Kidney epithelial cell (primary cell): ENCODE measurements around the gene SAXO2. TPM values are rescaled to one million over a fixed set of nuclear protein-coding genes. Genes with fewer than 3 reads are reported as not detected.
"Not testable (repeated sequence)": the region's sequence is repeated elsewhere in the genome, so short reads cannot be mapped to it uniquely, and the experiment has no call there.

Source experiments
- DNase-seq: peaks from one replicate; pipeline ENCODE4 v3.0.0-alpha.2; 2010; ENCODE audit warnings: low read depth
- H3K27me3 ChIP-seq: 2 replicates; pipeline ENCODE4 v1.6.0; 2011; ENCODE audit warnings: low read length; ENCODE audit not compliant: control insufficient read depth, insufficient read depth
- H3K36me3 ChIP-seq: 2 replicates; pipeline ENCODE4 v1.5.1; 2011; ENCODE audit warnings: low read length; ENCODE audit not compliant: control insufficient read depth, insufficient read depth
- H3K4me3 ChIP-seq: 2 replicates; pipeline ENCODE4 v1.5.1; 2011; ENCODE audit warnings: low read depth, mild to moderate bottlenecking, control low read depth, low read length
- CTCF ChIP-seq: IDR thresholded peaks from 2 replicates; pipeline ENCODE4 v1.5.1; 2011; ENCODE audit warnings: mild to moderate bottlenecking, moderate library complexity, low read length, control low read depth, inconsistent platforms; ENCODE audit not compliant: insufficient read depth, poor library complexity, severe bottlenecking
- total RNA-seq: library from RNA; depleted of rRNA; stranded (reverse); fragments of >200 nt; gene quantifications from 2 replicates; pipeline ENCODE4 v1.2.3, GENCODE V29; 2015

SAXO2 gene
- total RNA-seq, 1 donor from 2014 or later = 0.79 TPM

DNA sequence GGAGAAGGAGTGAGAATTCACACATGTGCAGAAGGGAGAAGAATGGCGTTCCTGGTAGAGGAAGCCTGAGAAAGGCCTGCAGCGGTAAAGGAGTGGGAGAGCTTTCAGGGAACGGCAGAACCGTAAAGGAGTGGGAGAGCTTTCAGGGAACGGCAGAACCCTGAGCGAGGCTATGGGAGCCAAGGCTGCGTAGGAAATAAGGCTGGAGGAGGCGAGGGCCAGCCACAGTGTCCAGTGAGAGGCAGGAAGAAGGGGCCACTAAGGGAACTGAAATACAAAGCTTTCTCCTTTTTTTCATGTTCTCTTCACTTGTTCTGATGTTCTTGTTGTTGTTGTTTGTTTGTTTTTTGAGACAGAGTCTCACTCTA lies 45.1 kb downstream of the SAXO2 start:
- no peaks in the 10 kb centered on the region for H3K27me3 ChIP-seq
- no peak overlapping the region for H3K4me3 ChIP-seq
- no peak for DNase-seq
- no peak for TF ChIP-seq CTCF
- H3K36me3 ChIP-seq = no peaks in the 10 kb centered on the region

GRCh38 chr15:82309802-82310201 lies 47.2 kb downstream of the SAXO2 start:
- no peak overlapping the region for H3K4me3 ChIP-seq
- H3K36me3 ChIP-seq = no peaks in the 10 kb centered on the region
- no peaks in the 10 kb centered on the region for H3K27me3 ChIP-seq
- no peak for DNase-seq
- no peak for TF ChIP-seq CTCF

DNA sequence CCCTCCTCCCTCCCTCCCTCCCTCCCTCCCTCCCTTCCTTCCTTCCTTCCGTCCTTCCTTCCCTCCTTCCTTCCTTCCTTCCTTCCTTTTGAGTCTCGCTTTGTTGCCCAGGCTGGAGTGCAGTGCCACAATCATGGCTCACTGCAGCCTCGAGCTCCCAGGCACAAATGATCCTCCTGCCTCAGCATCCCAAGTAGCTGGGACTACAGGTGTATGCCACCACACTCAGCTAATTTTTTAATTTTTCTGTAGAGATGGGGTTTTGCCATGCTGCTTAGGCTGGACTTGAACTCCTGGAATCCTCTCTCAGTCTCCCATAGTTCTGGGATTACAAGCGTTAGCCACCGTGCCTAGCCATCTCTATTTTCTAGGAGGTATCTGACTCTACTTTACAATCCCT lies 48.7 kb downstream of the SAXO2 start:
- not testable (repeated sequence) for H3K27me3 ChIP-seq, H3K36me3 ChIP-seq, DNase-seq, H3K4me3 ChIP-seq

DNA sequence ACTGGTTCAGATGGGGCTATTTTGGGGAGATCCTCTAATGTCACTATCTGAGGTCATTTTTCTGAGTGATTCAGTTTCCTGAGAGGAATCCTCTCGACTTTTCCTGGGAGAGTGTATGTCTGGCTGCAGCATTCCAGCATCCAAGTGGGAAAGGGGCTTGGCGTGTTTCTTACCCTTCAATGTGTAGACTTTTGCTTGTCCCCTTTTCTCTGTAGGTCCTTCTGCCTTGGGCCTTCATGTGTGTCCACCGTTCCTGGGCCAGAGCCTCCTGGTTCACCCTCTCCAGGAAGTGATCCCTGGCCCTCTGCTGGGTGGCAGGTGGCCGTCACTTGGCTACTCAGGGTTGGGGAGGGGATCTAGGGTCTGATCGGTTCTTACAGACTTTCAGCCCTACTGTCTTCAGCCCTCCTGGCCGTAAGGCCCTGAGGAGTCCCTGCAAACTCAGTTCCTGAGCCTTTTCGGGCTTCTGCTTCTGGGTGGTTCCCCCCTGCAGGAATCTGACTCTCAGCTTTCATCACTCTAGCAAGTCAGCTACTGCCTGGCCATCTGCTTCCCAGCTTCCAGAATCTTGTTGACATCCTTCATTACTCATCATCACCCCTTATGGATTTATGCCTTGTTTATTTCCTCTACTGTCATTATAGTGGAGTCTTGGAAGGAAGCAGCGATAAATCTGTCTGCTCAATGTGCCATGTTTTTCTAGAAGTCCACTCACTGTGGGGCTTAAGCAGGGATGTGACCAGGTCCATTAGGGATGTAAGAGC lies 50.1 kb downstream of the SAXO2 start:
- no peak for TF ChIP-seq CTCF
- Histone ChIP-seq H3K27me3 (no peaks in the 10 kb centered on the region), H3K36me3 (no peaks in the 10 kb centered on the region), H3K4me3 (no peak overlapping the region)
- no peak for DNase-seq

DNA sequence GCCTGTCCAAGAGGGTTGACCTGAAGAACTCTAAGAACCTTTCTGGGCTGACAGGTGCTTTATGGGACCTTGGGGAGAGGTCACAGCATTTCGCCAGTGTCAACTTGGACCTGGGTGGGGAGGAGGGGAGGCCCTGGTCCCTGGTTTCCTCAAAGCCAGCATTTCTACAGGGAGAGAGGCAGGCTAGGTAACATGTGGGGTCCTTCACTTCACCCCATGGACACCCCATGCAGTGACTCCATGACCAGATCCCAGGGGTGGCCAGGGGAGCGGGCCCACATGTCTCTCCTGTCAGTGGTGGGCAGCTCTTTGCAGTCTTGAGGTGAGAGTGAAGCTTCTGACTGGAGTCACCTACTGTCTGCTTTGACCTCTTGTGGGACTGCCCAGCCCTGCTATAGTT lies 50.8 kb downstream of the SAXO2 start:
- DNase-seq = no peak
- no peak for TF ChIP-seq CTCF
- no peaks in the 10 kb centered on the region for H3K36me3 ChIP-seq
- H3K27me3 ChIP-seq = no peaks in the 10 kb centered on the region
- no peak overlapping the region for H3K4me3 ChIP-seq

GRCh38 chr15:82313951-82314768 lies 51.5 kb downstream of the SAXO2 start:
- H3K36me3 ChIP-seq, H3K27me3 ChIP-seq, H3K4me3 ChIP-seq, DNase-seq: not testable (repeated sequence)
